ENCODE data around the gene EFHD1.

EFHD1 gene

GRCh38 chr2:232588680-232589585 is 44.5 kb upstream of the EFHD1 start:
- no peak for TF ChIP-seq CTCF (IDR thresholded peaks at IDR 0.05; ENCODE audit: control extremely low read depth, extremely low read depth, low read depth, missing control alignments)
- ChIA-PET POLR2A (no interaction called here), CTCF (interaction anchor here (1.6 kb wide), 1 partner anchor 9 kb away, joined by 9 read pairs; no protein-coding TSS in a partner anchor)
- no peak for DNase-seq (ENCODE audit: extremely low spot score)

- DNase-seq (ENCODE audit: extremely low spot score), result no peak
- ChIA-PET CTCF (interaction anchor here (1.1 kb wide), 1 partner anchor 19 kb away, joined by 3 read pairs; no protein-coding TSS in a partner anchor), POLR2A (no interaction called here)
- no peak for TF ChIP-seq CTCF (IDR thresholded peaks at IDR 0.05; ENCODE audit: control extremely low read depth, extremely low read depth, low read depth, missing control alignments)
These were observed 40.5 kb upstream of the EFHD1 start for GRCh38 chr2:232592772-232593395.

DNA sequence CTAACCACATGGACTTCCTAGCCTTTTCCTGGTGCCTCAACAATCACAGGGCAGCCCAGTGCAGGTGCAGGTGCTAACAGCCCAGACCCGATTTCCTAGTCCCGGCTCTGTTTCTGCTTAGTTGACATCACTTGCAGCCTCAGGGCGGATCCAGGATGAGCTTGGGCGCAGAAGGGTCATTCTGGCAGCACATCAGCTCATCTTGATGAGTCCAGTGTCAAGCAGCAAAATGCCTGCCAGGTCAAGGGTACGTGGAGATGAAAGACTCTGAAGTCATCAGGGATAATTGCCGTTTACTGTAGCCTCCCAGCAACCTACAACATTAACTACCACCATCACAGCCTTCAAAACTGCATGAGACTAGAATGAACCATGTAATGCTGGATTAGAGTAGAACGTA is 39.4 kb upstream of the EFHD1 start:
- ChIA-PET CTCF (interaction anchor here (1.1 to 1.5 kb wide), 2 partner anchors 11 to 21 kb away, joined by 3 read pairs; no protein-coding TSS in a partner anchor), POLR2A (no interaction called here)
- TF ChIP-seq CTCF (IDR thresholded peaks at IDR 0.05; ENCODE audit: control extremely low read depth, extremely low read depth, low read depth, missing control alignments), result no peak
- no peak for DNase-seq (ENCODE audit: extremely low spot score)

DNA sequence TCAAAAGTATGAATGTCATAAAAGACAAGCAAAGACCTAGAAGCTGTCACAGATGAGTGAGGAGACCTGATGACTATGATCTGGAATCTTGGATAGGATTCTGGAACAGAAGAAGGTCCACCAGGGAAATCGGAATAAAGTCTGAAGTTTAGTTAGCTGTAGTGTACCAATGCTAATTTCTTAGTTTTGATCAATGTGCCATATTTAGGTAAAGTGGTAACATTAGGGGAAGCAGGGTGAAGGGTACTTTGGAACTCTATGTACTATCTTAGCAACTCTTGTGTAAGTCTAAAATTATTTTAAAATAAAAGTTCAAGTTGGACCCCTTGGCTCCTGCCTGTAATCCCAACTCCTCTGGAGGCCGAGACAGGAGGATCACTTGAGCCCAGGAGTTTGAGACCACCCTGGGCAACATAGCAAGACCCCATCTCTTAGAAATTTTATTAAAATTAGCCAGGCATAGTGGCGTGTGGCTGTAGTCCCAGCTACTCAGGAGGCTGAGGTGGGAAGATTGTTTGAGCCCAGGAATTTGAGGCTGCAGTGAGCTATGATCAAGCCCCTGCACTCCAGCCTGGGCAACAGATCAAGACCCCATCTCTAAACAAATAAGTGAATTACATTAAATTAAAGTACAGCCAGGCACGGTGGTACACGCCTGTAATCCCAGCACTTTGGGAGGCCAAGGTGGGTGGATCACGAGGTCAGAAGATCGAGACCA is 35.9 kb upstream of the EFHD1 start:
- no peak for DNase-seq (ENCODE audit: extremely low spot score)
- no peak for TF ChIP-seq CTCF (IDR thresholded peaks at IDR 0.05; ENCODE audit: control extremely low read depth, extremely low read depth, low read depth, missing control alignments)
- CTCF ChIA-PET, result no interaction called here
- POLR2A ChIA-PET, result no interaction called here

GRCh38 chr2:232598293-232598692 is 35.1 kb upstream of the EFHD1 start:
- no peak for DNase-seq (ENCODE audit: extremely low spot score)
- ChIA-PET POLR2A (no interaction called here), CTCF (interaction anchor here (1.2 kb wide), 1 partner anchor 14 kb away, joined by 4 read pairs; no protein-coding TSS in a partner anchor)
- no peak for TF ChIP-seq CTCF (IDR thresholded peaks at IDR 0.05; ENCODE audit: control extremely low read depth, extremely low read depth, low read depth, missing control alignments)

All from GM10248 (cell line).